Left lung (tissue), 10 donors: ENCODE data around the gene MRPS25. TPM values are rescaled to one million over a fixed set of nuclear protein-coding genes. Genes with fewer than 3 reads are reported as not detected.

ENCODE experiments used
- ATAC-seq: fragments of 200-7000 bp; cut with Tn5 transposase; one replicate; pipeline ENCODE4 v1.9.1; 2020; ENCODE audit warnings: moderate library complexity
- DNase-seq, 4 donors: peaks; one replicate each; pipeline ENCODE4 v3.0.0-alpha.2; 2013 to 2020
- H3K27ac ChIP-seq, 2 donors: fragments of 200-600 bp; sonication (generic) in 1 of 2; one replicate each; pipeline versions ENCODE4 v1.5.0 to v1.8.0; 2020 to 2021
- H3K27me3 ChIP-seq, 2 donors: fragments of 200-600 bp; sonication (generic) in 1 of 2; one replicate each; pipeline versions ENCODE4 v1.5.0 to v1.8.0; 2020 to 2021
- H3K36me3 ChIP-seq, 2 donors: fragments of 200-600 bp; sonication (generic) in 1 of 2; one replicate each; pipeline versions ENCODE4 v1.5.0 to v1.8.0; 2020 to 2021
- H3K4me1 ChIP-seq, 2 donors: fragments of 200-600 bp; one replicate each; pipeline ENCODE4 v1.8.0; 2021
- H3K4me3 ChIP-seq, 2 donors: fragments of 200-600 bp; sonication (generic) in 1 of 2; one replicate each; pipeline versions ENCODE4 v1.5.0 to v1.8.0; 2020 to 2021; ENCODE audit warnings: mild to moderate bottlenecking in 1 of 2
- H3K9me3 ChIP-seq, 2 donors: fragments of 200-600 bp; sonication (generic) in 1 of 2; one replicate each; pipeline versions ENCODE4 v1.5.0 to v1.8.0; 2020 to 2021
- intact Hi-C, 2 donors: fragments of 100-400 bp; cut with DNase I; formaldehyde crosslinking; loops; one replicate each; pipeline versions ENCODE4 v1.11.2 to v1.14.2; 2022
- polyA plus RNA-seq, 6 donors: library from polyadenylated mRNA; unstranded; fragments of 120-200 nt; gene quantifications; one replicate each; pipeline ENCODE4 v1.2.1, GENCODE V29; 2013; ENCODE audit not compliant: insufficient read length in 6 of 6
- total RNA-seq, 2 donors: library from RNA; stranded (reverse); fragmentation: NEBNext Ultra II Directional; extraction: Animal tissue kit (Norgen Biotek cat#: 25700); gene quantifications; one replicate each; pipeline ENCODE4 v1.2.1, GENCODE V29; 2021
- TF ChIP-seq, protein P1 (sequence below), 2 donors: fragments of 200-600 bp; sonication (generic) in 1 of 2; IDR thresholded peaks; one replicate each; pipeline versions ENCODE4 v1.5.0 to v1.8.0; 2021; ENCODE audit warnings: antibody characterized with exemption in 2 of 2
- donor health status: DM: no; HTN: yes; CAD: no.
- donor health status: DM: no; HTN: no; CAD: no.

The MRPS25 gene
- total and polyA plus RNA-seq, 8 donors: 56.0 to 78.7 (median 71.1) TPM

DNA sequence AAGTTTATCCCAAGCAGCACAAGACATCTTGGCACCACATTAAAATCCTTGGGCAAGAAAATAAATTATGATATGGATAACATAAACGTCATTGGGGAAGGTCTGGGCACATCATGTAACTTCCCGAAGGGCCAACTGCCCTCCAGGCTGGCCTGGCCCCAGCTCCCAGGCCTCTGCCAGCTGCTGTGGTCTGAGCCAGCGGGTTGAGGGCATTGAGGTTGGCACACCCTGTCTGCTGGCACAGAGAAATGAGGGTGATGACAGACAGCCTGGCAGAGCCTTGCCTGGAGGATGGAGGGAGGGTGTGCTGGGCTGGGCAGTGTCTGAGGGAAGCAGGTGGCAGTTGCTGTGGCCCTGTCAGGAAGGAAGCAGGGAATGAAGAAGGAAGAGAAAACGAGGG is 37.1 kb upstream of the MRPS25 start:
- peak in 2 of 4 donors; percentile 63 to 77 for DNase-seq

DNA sequence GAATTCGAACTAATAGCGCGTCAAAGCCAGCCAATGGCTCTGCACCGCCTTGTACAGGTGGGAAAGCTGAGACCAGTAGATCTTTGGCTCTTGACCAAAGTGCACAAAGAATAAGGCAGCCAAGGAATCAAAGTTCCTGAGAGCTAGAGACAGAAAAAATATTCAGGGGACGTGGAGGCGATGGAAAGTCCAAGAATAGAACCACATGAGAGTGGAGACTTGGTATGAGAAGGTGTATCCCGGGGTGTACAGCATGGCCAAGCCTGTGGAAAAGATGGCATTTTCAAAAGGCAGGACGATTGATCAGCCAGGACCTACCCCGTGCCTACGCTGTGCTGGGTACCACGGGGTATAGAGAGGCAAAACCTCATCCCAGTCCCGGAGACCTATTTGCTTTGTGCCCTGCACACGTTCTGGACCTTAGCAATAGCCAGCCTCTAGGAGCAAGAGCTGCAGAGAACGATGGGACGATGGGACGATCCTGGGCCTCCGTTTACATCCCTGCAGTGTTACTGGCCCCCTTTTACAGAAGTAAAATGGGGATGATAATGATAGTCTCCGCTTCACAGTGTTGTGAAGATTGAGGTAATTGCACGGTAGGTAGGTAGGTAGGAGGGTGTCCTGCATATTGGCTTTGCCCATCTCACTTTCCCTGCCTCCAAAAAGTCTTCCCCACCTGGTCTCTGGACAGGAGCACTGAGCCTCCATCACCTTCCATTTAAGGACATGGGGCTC is 34.4 kb upstream of the MRPS25 start:
- no peaks in the 10 kb centered on the region for H3K27me3 ChIP-seq
- H3K4me1 ChIP-seq: peaks cover 7 to 43% of the 10 kb centered on the region in 2 donors
- ATAC-seq: peak; percentile 40
- H3K36me3 ChIP-seq: peaks cover 0 to 19% of the 10 kb centered on the region in 2 donors
- peak overlapping the region; percentile 61 to 81 for H3K4me3 ChIP-seq
- intact Hi-C loops: no loop called here
- TF ChIP-seq, protein P1, sequence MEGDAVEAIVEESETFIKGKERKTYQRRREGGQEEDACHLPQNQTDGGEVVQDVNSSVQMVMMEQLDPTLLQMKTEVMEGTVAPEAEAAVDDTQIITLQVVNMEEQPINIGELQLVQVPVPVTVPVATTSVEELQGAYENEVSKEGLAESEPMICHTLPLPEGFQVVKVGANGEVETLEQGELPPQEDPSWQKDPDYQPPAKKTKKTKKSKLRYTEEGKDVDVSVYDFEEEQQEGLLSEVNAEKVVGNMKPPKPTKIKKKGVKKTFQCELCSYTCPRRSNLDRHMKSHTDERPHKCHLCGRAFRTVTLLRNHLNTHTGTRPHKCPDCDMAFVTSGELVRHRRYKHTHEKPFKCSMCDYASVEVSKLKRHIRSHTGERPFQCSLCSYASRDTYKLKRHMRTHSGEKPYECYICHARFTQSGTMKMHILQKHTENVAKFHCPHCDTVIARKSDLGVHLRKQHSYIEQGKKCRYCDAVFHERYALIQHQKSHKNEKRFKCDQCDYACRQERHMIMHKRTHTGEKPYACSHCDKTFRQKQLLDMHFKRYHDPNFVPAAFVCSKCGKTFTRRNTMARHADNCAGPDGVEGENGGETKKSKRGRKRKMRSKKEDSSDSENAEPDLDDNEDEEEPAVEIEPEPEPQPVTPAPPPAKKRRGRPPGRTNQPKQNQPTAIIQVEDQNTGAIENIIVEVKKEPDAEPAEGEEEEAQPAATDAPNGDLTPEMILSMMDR (IDR thresholded peaks at IDR 0.05): no peak
- H3K27ac ChIP-seq: peak overlapping the region; percentile 84
- no peaks in the 10 kb centered on the region for H3K9me3 ChIP-seq
- no peak for DNase-seq

More for the DNA sequence above, 37.1 kb upstream of the MRPS25 start:
- H3K9me3 ChIP-seq: no peaks in the 10 kb centered on the region
- intact Hi-C loops: no loop called here
- H3K27ac ChIP-seq: peak overlapping the region; percentile 14 to 26
- no peaks in the 10 kb centered on the region for H3K36me3 ChIP-seq
- TF ChIP-seq, protein P1 (IDR thresholded peaks at IDR 0.05): no peak
- H3K4me3 ChIP-seq: no peak overlapping the region
- no peaks in the 10 kb centered on the region for H3K27me3 ChIP-seq
- H3K4me1 ChIP-seq: peaks cover 7 to 30% of the 10 kb centered on the region in 2 donors
- ATAC-seq: peak; percentile 24

DNA sequence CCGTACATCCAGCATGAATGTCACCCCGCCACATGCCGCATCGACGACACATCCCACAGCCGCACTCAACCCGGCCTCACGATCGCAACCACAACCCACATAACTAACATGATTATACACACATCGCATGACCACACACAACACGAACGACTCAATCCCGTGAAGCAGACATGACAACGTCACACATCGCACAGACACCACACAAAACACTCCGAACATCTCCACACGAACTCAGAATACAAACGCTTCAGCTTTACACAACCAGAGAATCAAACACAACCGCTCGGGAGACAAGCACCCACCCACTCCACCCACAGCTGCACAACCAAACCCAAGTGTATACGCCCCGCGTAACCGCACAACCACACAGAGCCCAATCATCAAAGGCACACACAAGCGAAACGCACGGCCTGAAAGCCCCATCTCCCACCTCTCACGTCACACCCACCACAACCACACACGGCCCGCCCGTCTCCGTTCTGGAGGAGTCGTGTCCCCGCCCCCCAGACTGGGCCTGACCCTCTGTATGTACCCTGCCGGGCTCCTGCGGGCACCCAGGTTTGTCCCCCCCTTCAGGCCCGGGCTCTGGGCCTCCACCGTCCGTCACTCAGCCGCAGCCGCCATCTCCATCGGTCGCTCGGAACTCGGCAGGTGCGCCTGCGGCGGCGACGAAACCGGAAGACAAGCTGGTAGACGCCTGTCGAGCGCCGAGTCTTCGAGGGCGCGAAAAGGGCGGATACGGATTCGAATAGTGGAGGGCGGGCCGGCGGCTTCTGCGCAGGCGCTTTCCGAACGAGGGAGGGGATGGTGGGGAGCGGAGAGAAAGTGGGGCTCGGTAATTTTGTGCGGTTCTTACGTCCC is 33.6 kb upstream of the MRPS25 start, which contains the start of gene RBSN:
Gene RBSN, minus strand, starts transcription at position 646 of the 861 bp plus-strand sequence. CDS start 3,028 bp downstream, outside the sequence.
- Histone ChIP-seq H3K9me3 (no peaks in the 10 kb centered on the region), H3K36me3 (peaks cover 0 to 27% of the 10 kb centered on the region in 2 donors), H3K4me1 (peaks cover 7 to 43% of the 10 kb centered on the region in 2 donors), H3K27me3 (no peaks in the 10 kb centered on the region), H3K27ac (peak within 1 kb of the TSS; percentile 84), H3K4me3 (peak within 1 kb of the TSS; percentile 61 to 81)
- DNase-seq (peak; percentile 92 to 100 (median 96)), ATAC-seq (peak; percentile 93)
- intact Hi-C loops: no loop called here
- TF ChIP-seq, protein P1 (IDR thresholded peaks at IDR 0.05): no peak

DNA sequence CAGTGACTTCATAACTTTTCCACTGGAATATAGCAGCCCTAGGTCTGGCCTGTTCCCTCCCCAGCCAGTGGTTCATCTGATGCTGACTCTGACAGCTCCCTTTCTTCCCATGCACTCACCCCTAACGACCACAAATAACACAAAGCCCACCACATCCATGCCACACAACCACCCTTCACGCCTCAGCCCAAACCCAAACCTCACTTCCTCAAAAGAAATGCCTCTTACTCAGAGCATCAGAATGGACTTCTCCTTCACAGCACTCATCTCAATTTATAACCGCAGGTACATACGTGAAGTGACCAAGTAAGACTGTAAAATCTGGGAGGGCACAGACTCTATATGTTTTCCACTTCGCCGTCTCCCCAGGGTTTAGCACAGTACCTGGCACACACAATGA is 32.8 kb upstream of the MRPS25 start:
- ATAC-seq (no peak), DNase-seq (no peak)
- Histone ChIP-seq H3K9me3 (no peaks in the 10 kb centered on the region), H3K27ac (peak overlapping the region in 1 of 2 donors; percentile 84), H3K36me3 (peaks cover 0 to 33% of the 10 kb centered on the region in 2 donors), H3K27me3 (no peaks in the 10 kb centered on the region), H3K4me1 (peaks cover 7 to 43% of the 10 kb centered on the region in 2 donors), H3K4me3 (peak overlapping the region; percentile 61 to 81)
- TF ChIP-seq, protein P1 (IDR thresholded peaks at IDR 0.05): no peak
- intact Hi-C loops: no loop called here

DNA sequence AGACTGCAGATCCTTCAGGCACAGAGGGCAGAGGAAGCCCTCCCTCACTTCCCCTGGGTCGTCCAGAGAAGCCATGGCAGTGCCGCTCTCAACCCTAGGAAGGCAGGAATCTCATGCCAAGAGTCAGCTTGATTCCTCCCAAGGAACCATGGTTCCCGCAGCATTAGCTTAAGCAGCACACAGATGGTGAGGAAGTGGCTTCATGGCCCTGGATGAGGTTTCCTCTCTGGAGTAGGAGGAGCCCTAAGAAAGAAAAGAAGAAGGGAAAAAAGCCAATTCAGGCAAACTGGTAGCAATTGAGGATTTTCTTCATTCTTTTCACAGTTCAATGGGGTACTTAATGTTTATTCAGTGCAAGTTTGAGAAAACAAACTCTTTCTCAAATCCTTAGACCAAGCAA is 30.9 kb upstream of the MRPS25 start:
- Histone ChIP-seq H3K36me3 (peaks cover 0 to 51% of the 10 kb centered on the region in 2 donors), H3K27ac (peak overlapping the region in 1 of 2 donors; percentile 48), H3K4me1 (peaks cover 7 to 29% of the 10 kb centered on the region in 2 donors), H3K4me3 (no peak overlapping the region), H3K27me3 (no peaks in the 10 kb centered on the region), H3K9me3 (no peaks in the 10 kb centered on the region)
- intact Hi-C loops: no loop called here
- ATAC-seq: no peak
- TF ChIP-seq, protein P1 (IDR thresholded peaks at IDR 0.05): no peak
- no peak for DNase-seq
